Islet precursor cell (in vitro differentiated cells): ENCODE results near the gene ZNF638.
"Not testable (repeated sequence)": the region's sequence is repeated elsewhere in the genome, so short reads cannot be mapped to it uniquely, and the experiment has no call there.

ENCODE experiments used
- DNase-seq: peaks from one replicate; pipeline ENCODE4 v3.0.0-alpha.2; 2018

The ZNF638 gene

DNA sequence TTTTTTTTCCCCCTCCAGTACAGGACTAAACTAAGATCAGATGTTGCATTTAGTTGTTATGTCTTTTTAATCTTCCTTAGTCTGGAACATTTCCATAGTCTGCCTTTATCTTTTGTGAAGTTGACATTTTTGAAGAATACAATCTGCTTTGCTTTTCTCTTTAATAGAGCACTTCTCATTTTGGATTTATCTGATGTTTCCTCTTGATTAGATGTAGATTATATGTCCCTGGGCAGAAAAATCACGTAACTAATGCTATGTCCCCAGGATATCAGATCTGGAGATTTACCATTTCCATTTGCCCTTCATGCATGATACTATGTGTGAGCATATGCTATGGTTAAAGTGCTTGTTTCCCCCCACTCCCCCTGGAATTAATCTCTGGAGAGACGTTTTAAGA is 6.2 kb downstream of the ZNF638 start:
- DNase-seq, result no peak

DNA sequence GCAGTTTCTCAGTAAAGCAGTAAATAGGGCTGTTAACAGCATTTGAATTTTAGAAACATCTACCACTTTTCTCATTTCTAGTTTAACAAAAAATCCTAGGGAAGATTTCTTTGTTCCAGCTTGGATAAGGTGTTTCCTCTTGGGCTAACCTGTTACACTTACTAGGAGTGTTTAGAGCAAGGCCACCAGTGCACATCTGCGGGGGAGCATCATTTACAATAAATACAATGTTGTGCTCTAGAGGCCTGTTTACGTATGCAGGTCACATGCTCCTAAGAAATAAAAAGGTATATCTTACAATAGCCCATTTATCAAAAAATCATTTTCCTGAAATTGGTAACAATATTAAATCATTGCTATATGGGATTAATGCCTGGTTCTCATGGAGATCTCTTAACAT is 8.1 kb downstream of the ZNF638 start:
- no peak for DNase-seq

DNA sequence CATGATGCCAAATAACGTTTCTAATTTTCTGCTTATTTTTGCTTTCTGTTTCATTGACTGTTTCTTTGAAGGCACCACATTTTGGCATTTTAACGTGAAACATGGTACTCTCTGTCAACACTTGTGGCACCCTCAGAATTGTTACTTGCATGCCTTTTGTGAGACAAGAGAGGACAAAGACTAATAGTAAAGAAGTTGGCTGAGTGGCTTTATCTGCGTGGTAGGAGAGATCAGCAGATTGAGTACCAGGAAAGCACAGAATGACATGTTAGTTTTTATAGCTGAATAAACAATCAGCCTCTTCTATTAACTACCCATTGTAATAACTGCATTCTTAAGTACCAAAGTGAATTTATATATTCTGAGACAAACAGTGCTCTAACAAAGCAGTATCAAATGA is 8.6 kb downstream of the ZNF638 start:
- no peak for DNase-seq

DNA sequence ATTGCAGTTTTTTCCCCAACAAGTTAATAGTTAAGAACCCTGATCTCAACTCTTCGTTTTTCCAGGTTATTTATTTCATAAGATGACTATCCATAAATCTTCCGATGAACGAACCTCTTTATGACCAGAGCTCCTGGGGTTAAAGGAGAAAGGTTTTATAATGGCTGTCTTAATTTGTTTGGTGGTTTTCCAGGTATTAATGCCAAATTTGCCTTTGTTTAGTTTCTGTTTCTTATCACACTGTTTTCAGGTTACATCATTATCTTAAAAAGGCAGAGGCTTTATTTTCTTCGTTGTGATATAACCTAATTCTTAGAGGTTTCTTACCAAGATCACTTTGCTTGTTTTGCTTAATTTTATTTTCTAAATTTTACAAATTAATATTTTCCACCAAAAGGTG is 10.1 kb downstream of the ZNF638 start:
- no peak for DNase-seq

DNA sequence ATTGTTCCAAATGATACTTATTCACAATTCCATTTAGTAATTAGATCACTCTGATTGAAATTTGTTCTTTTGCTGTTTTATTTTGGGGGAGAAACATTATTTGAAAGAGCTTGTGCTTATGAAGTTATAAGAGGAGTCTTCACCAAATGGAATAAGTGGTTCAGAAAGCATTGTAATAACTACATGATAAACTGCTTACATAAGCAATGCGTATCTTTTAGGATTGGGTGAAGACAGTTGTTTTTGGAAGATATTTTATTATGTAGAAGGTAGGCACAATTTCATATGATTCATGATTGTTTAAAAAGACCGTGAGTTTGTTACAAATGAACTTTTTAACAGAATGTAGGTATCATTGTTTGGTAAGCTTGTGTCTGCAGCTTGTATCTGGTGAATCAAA is 14.5 kb downstream of the ZNF638 start:
- no peak for DNase-seq

DNA sequence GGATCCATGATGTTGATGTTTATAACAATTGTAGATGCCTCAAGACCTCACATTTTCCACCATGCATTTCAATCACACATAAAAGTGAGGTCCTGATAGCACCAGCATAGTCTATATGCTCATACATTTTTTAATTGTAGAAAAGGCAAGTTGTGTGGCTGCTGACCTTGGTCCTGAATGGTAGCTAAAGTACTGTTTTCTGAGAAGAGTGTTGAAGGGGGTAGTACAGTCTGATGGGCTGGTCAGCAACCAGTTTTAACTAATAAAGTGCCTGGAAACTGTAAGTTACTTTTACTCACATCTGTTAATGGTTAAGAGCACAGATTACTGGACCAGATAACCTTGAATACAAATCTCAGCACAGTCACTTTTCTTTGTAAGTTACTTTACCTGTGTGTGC is 15.9 kb downstream of the ZNF638 start:
- DNase-seq, result no peak

DNA sequence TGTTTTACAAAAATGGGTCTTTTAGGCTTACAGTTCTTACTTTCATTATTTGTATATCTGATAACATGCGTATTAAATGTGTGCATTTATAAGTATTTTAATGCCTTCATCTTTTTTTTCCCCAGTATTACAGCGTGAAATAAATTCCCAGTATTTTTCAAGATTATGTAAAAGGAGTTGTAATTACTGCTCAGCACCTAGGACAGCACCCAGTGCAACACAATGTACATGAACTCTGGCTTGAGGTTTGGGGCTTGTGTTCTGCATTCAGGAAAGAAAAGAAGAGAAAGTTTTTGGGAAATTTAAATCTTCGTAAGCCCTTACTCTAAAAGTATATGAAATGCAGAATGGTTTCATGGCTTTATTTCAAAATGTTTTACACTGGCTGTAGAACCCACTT is 16.7 kb downstream of the ZNF638 start:
- DNase-seq, result no peak

DNA sequence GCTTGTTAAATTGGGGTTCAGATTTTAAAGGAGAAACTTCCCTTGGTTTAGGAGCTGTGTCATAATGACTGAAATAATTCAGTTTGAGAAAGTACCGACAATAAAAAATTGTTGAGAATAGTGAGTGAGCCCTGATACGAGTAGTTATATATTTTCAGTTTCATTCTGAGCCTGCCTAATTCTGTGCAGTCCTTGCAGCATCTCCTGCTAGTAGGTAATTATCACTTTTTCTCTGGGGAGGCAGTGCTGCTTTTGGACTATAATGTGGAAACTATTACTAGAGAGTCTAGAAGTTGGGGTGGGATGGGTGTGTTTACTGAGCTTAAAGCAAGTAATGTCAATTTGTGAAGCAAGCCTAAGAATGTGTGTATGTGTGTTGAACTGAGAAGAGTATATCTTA is 21.7 kb downstream of the ZNF638 start:
- DNase-seq, result no peak

DNA sequence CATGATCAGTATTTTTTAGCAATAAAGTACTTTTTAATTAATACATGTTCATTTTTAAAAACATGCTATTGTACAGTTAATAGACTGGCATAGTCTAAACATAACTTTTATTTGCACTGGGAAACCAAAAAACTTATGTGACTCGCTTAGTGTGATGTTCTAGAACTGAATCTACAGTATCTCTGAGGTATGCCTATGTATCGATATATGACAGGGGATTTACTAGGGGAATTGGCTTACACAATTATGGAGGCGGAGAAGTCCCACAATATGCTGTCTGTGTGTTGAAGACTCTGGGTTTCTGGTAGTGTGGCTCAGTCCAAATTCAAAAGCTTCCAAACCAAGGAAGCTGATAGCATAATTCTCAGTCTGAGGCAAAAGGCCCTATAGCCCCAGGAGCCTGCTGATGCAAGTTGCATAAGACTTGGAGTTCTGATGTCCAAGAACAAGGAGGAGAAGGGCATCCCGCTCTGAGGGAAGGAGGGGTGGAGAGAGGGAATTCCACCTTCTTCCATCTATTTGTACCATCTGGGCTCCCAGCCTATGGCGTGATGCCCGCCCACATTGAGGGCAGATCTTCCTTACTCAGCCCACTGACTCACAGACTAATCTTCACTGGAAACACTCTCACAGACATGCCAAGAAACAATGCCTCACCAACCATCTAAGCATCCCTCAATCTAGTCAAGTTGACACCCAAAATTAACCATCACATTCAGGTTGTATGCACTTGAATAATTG is 27.5 kb downstream of the ZNF638 start:
- no peak for DNase-seq

DNA sequence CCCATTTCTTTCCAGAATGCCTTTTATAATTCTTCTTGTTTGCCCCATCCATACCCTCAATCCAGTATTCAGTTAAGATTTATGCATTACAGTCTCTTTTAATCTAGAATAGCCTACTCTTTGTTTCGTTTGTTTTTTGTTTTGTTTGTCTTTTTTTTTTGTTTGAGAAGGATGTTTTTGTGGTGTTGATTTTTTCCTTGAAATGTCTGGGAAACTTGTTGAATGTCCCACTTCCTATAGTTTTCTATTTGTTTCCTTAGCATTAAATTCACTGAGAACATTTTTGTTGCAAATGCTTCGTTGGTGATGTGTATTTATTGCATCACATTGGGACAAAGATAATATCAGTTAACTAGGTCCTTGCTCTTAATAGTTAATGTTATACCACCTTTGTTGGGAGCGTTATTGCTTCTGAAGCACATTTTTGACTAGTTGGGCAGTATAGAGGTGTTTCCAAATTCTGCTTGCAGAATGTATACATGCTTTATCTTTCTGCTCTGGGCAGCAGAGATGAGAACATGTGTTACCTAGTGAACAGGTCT is 28.9 kb downstream of the ZNF638 start:
- DNase-seq, result no peak

DNA sequence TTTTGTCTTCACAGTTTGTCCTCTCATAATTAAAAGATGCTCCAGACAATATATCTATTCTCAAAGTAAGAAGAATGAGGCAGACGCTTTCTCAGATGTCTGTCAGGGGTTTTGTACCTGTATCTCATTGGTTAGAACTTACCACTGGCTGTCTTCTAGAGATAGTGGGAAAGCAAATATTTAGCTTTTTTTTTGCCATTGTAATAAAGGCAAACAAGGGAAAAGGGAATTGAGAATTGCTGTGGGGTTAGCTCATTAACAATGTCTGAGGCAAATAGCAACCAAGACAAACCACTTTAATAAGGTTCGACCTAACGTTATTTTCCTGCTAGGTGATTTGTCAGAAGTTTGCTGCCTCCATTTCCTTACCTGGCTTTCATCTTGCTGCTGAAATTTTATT is 30.0 kb downstream of the ZNF638 start:
- DNase-seq, result no peak

DNA sequence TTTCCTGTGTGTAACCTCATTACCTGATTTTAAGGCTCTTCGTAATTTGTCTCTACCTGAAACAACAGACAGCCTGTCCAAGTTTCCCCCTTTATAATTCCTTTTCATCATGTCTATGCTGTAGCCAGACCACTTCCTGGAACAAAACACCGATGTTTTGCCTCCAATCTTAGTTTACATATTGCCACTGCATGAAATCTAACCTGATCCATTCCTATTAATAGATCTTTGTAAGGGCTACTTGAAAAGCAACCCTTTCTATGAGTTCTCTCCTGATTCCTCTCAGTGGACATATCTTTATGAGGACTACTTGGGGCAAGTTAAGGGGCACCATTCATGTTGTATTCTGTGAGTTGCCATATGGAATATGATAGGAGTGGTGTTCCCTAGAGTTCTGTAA is 30.9 kb downstream of the ZNF638 start:
- no peak for DNase-seq

DNA sequence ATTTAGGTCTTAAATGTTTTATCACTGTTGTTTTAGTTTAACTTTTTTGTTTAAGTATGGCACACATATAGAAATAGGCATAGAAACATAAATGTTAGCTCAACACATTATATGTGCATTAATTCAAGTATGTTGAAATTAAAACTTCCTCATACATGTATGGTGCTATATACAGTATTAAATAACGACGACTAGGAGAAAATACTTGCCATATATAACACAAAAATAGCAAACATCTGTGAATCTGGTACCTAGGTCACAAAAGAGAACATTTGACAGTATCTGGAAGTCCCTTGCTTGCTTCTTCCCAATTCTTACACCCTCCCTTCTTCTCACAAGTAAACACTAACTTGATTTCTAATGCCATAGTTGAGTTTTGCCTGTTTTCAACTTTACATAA is 38.4 kb downstream of the ZNF638 start:
- no peak for DNase-seq

DNA sequence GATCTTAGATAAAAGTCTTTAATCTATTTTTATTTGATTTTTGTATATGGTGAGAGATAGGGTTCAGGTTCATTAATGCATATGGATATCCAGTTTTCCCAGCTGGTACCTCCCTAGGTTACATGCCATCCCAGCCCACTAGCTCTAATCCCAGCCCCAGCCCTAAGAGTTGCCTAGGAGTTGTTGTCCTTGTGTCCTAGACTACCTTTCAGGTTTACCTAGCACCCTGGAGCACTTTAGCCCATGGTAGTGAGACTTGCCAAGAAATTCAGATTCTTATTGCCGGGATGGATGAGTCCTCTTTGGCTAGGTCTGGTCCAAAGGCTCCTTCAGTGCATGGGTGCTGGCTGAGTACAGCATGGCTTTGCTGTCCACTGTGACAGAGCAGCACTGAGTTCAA is 40.5 kb downstream of the ZNF638 start:
- DNase-seq, result no peak

DNA sequence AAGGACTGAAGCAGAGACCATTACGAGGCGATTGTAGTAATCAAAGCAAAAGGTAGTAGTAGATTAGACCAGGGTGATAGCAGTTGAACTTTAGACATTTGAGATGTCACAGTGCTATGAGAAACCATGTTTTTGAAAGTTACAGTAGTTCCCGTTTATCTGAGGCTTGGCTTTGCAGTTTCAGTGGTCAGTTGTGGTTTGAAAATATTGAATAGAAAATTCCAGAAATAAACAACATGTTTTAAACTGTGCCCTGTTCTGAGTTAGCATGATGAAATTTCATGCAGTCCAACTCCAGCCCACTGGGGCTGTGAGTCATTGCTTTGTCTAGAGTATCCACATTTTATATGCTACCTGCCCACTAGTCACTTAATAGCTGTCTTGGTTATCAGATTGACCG is 47.5 kb downstream of the ZNF638 start:
- no peak for DNase-seq

DNA sequence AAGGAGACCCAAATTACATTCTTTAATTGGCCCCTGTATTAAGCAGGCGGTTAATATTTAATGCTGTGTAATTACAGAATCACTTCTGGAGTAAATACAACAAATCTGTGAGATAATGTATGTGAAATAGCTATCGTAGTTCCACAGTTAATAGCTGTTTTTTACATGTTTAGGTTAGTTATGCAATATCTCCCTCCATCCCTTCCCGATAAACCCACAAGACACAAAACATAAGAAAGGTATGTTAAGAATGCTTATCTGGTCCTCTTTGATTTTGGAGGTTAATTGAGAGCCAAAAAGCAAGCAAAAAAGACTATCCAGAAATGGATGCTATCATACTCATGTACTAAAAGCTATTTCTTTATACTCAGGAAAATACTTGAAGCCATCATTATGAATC is 49.1 kb downstream of the ZNF638 start:
- no peak for DNase-seq

DNA sequence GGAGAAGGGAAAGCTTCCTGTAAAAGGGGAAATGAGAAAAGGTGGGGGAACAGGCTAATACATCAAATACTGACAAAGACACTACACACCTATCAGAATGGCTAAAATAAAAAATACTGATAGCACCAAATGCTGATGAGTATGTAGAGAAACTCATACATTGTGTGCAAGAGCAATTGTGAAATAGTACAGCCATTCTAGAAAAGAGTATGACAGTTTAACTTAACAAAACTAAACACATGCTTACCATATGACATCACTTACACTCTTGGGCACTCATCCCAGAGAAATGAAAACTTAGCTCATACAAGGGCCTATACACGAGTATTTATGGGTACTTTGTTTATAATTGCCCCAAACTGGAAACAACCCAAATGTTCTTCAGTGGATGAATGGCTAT is 53.4 kb downstream of the ZNF638 start:
- DNase-seq, result no peak

DNA sequence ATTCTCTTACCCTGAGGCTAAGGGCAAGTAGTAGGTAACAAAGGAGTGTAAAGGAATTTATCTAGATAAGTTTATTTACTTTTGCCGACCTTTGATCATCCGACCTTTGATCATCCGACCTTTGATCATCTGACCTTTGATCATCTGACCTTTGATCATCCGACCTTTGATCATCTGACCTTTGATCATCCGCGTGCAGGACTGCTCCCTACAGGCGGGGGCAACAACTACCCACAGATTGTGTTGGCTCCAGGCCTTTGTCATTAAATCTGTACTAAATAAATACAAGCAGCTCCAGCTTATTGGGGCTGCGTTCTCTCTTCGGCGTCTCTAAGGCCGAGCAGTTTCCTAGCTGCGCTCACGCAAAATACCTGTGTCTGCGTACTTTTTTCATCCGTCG is 56.6 kb downstream of the ZNF638 start:
- DNase-seq, result no peak

DNA sequence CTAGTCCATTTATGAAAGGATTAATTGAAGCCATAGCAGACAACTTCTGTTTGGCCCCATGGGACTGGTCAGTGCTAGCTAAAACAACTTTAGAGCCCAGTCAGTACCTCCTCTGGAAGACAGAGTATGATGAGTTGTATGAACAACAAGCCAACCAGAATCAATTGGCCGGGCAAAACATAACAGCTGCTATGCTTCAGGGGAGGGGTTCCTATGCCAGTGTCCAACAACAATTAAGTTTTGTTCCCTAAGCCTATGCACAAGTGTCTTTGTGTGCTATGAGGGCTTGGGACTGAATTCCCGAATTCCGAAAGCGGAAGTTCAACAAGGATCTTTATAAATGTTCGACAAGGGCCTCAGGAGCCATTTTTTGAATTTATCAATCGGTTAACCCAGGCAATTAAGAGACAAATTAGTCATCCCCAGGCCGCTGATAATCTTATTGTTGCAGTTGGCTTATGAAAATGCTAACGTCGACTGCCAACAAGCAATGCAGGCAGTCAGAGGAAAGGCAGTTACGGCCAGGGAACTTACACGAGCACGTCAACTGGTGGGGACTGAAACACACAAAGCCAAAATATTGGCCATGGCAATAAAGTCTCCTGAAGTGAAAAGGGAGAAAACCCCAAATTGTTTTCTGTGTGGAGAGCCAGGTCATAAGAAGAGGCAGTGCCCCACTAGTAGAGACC is 57.9 kb downstream of the ZNF638 start:
- DNase-seq, result no peak

DNA sequence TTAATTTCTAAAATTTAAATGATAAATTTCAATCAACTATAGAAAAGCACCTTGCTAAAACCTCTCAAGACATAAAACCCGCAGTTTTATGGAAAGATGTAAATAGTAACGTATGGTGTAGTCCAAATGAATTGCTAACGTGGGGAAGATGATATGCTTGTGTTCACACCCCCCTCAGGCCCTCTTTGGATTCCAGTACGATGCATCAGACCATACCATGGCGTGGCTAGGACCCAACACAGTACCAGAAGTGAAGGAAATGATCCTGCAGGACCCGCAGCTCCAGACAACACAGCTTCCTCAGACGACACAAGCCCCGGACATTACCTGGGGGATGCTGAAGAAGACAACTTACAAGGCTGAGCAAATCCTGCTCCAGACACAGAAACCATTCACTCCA is 61.6 kb downstream of the ZNF638 start:
- DNase-seq, result no peak

DNA sequence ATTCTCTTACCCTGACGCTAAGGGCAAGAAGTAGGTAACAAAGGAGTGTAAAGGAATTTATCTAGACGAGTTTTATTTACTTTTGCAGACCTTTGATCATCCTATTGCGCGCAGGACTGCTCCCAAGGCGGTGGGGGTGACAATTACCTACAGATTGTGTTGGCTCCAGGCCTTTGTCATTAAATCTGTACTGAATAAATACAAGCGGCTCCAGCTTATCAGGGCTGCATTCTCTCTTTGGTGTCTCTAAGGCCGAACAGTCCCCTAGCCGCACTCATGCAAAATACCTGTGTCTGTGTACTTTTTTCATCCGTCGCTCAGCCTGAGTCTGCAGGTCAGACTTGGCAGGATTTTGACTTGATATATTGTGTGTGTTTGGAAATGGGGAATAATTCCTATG is 63.9 kb downstream of the ZNF638 start:
- no peak for DNase-seq

DNA sequence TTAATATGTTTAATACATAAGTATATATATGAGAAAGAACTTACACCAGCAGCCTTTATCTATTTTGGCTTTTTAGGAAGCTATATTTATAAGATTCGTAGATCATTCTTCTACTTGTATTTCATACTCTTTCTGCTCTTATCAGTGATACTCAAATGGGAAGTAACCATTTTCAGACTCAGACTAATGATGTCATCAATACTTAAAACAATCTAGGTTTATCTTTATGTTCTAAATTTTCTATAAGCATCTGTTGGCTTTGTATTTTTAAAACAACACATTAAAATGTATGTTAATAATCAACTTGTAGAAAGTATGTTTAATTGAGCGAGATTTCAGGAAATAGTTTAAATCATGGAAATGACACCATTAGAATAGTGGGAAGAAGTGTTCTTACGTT is 70.8 kb downstream of the ZNF638 start:
- DNase-seq, result no peak

DNA sequence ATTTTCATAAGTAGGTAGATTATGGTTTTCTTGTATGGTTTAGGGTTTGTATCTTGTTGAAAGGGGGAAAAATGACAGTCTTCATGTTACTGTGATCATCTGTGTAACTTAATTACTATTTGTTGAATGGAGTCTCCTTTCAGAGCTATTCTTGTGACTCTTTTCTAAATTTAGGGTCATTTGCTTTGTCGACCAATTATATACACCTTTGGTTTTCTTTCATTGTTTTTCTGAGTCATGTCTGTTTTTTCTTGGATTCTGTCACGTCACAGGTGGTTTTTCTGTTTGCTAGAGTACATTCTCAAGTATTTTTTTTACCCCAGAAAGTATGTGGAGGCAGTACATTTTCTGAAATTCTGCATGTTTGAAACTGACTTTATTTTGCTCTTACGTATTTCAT is 78.0 kb downstream of the ZNF638 start:
- no peak for DNase-seq

DNA sequence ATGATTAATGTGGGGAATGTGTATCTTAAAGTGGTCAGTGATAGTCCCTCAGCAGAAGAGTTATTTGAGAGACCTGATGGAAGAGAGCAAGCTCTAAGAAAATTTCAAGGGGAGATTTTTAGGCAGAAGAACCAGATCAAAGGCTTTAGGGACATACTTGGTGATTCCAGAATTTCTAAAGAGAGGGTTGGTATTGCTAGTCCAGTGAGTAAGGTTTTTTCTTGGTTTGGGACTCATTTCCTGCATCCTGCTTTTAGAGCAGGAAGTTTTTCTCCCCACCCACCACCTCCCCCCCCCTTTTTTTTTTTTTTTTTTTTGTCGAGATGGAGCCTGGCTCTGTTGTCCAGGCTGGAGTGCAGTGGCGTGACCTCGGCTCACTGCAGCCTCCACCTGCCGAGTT is 79.1 kb downstream of the ZNF638 start:
- DNase-seq, result no peak

DNA sequence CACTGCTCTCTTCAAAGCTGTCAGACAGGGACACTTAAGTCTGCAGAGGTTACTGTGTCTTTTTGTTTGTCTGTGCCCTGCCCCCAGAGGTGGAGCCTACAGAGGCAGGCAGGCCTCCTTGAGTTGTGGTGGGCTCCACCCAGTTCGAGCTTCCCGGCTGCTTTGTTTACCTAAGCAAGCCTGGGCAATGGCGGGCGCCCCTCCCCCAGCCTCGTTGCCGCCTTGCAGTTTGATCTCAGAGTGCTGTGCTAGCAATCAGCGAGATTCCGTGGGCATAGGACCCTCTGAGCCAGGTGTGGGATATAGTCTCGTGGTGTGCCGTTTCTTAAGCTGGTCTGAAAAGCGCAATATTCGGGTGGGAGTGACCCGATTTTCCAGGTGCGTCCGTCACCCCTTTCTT is 85.3 kb downstream of the ZNF638 start:
- DNase-seq, result not testable (repeated sequence)
